Measurements from ENCODE around the gene GPC1. TPM values are rescaled to one million over a fixed set of nuclear protein-coding genes. Genes with fewer than 3 reads are reported as not detected.

GPC1 gene
- total RNA-seq, 1 donor from 2014 or later: 123 TPM

DNA sequence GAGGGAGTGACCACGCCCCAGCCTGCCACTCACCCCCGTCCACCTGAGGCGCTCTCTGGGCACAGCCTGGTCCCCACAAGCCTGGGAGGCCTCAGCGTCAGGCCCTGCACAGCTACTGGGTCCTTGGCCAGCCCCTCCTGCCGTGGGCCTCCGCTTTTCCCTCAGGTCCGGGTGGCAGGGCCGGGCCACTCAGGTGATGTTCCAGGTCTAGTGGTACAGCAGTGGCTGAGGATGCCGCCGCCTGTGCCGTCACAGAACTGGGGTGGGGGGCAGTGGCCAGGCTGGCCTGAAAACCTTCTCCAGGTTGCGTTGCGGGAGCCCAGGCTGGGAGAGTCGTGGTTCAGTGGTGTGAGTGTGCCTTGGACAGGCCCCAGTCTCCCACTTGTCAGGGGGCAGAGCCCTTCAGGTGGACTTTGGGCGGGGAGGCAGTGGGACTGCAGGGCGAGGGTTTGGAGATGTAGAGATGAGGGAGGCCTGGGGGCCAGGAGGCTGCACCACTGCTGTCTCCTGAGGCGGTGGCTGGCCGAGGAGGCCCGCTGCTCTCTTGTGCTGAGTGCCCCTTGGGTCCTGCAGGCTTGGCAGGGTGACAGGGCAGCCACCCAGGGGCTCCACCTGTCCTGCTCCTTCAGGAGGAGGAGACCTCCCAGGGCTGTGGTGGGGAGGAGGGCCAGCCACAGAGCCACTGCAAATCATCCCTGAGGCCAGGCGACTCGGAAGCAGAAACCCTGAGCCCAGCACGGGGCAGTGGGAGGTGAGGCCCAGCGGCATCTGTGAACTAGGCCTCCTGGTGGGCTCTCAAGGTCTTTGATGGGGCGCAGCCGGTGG, 7.6 kb downstream of the GPC1 start:
- peaks cover 0 to 13% of the 10 kb centered on the region in 2 donors for H3K36me3 ChIP-seq
- TF ChIP-seq, protein P1, sequence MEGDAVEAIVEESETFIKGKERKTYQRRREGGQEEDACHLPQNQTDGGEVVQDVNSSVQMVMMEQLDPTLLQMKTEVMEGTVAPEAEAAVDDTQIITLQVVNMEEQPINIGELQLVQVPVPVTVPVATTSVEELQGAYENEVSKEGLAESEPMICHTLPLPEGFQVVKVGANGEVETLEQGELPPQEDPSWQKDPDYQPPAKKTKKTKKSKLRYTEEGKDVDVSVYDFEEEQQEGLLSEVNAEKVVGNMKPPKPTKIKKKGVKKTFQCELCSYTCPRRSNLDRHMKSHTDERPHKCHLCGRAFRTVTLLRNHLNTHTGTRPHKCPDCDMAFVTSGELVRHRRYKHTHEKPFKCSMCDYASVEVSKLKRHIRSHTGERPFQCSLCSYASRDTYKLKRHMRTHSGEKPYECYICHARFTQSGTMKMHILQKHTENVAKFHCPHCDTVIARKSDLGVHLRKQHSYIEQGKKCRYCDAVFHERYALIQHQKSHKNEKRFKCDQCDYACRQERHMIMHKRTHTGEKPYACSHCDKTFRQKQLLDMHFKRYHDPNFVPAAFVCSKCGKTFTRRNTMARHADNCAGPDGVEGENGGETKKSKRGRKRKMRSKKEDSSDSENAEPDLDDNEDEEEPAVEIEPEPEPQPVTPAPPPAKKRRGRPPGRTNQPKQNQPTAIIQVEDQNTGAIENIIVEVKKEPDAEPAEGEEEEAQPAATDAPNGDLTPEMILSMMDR (IDR thresholded peaks at IDR 0.05): no peak
- no peaks in the 10 kb centered on the region for H3K27me3 ChIP-seq
- H3K4me3 ChIP-seq: no peak overlapping the region
- no peak overlapping the region for H3K27ac ChIP-seq
- no peak for DNase-seq (ENCODE audit: low spot score in 2 of 2)
- peaks cover 0 to under 1% of the 10 kb centered on the region in 2 donors for H3K4me1 ChIP-seq
- intact Hi-C loops (cut with DNase I): no loop called here
- no peaks in the 10 kb centered on the region for H3K9me3 ChIP-seq

DNA sequence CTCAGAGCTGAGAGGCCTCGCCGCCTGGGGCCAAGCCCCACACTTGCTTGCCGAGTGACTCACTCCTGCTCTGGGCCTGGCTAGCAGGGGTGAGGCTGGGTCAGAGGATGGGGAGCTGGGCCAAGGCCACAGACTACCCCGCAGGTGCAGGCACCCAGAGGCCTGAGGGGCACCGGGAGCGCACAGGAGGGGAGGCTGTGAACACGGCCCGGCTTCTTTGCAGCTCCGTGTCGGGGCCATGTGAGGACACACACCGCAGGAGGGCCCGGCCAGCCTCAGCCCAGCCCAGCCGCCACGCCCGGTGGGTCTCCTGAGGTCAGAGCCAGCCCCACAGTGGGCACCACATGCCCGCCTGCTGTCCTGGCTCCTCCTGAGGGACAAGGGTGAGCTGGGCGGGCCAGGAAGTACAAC, 8.4 kb downstream of the GPC1 start:
- H3K27ac ChIP-seq: no peak overlapping the region
- peaks cover 0 to 13% of the 10 kb centered on the region in 2 donors for H3K36me3 ChIP-seq
- H3K9me3 ChIP-seq: no peaks in the 10 kb centered on the region
- TF ChIP-seq, protein P1 (IDR thresholded peaks at IDR 0.05): no peak
- DNase-seq (ENCODE audit: low spot score in 2 of 2): no peak
- no peaks in the 10 kb centered on the region for H3K4me1 ChIP-seq
- no peaks in the 10 kb centered on the region for H3K27me3 ChIP-seq
- intact Hi-C loops (cut with DNase I): no loop called here
- no peak overlapping the region for H3K4me3 ChIP-seq

DNA sequence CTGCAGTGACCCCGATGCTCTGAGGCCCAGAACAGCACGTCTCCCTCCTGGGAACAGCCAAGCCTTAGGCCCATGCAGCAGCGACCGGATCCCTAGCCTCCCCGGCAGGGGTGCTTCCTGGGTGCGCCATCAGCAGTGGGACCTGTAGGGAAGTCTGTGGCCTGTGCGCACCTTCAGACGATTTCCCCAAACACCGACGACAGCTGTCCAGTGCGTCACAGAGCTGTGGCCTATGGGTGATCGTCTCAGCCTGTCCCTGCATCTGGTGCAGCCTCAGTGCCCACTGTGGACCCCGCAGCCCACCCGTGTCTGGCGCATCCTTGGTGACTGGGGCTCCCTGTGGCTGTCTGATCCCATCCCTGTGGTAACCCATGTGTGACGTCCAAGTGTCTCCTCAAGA, 9.0 kb downstream of the GPC1 start:
- H3K27me3 ChIP-seq: no peaks in the 10 kb centered on the region
- TF ChIP-seq, protein P1 (IDR thresholded peaks at IDR 0.05): no peak
- H3K9me3 ChIP-seq: no peaks in the 10 kb centered on the region
- no peak for DNase-seq (ENCODE audit: low spot score in 2 of 2)
- intact Hi-C loops (cut with DNase I): no loop called here
- no peak overlapping the region for H3K27ac ChIP-seq
- no peaks in the 10 kb centered on the region for H3K4me1 ChIP-seq
- peaks cover 0 to 13% of the 10 kb centered on the region in 2 donors for H3K36me3 ChIP-seq
- H3K4me3 ChIP-seq: no peak overlapping the region

DNA sequence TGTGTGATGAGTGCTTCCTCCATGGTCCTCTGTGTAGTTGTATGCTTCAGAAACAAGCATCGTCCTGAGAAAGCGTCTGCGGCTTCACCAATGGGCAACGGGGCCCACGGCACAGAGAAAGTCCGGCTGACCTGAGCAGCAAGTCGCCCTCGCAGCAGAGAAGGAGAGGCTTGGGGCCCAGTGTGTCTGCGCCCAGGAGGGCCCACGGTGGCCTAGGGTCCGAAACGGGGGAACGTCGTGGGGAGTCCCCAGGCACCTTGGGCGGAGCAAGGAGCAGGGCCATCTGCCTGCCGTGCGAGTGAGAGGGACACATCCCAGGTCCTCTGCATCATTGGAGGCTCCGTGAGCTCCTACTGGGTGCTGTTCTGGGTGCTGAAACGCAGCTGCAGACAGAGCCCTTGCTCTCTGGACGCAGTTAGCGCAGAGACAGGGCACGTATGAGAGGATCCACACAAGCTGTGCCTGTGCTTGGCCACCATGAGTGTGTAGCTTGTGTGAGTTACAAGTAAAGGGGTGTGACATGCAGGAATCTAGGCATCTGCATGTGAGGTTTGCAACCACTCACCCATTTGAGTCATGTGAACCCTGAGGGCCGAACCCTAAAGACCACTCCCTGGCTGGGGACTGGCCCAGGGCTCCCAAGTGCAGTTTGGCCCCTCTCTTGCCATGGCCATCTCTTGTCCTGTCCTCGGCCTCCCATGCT, 10.6 kb downstream of the GPC1 start:
- Histone ChIP-seq H3K27ac (no peak overlapping the region), H3K9me3 (no peaks in the 10 kb centered on the region), H3K4me3 (no peak overlapping the region), H3K27me3 (no peaks in the 10 kb centered on the region), H3K36me3 (peaks cover 0 to 13% of the 10 kb centered on the region in 2 donors), H3K4me1 (peaks cover 0 to 7% of the 10 kb centered on the region in 2 donors)
- intact Hi-C loops (cut with DNase I): no loop called here
- no peak for DNase-seq (ENCODE audit: low spot score in 2 of 2)
- TF ChIP-seq, protein P1 (IDR thresholded peaks at IDR 0.05): no peak

DNA sequence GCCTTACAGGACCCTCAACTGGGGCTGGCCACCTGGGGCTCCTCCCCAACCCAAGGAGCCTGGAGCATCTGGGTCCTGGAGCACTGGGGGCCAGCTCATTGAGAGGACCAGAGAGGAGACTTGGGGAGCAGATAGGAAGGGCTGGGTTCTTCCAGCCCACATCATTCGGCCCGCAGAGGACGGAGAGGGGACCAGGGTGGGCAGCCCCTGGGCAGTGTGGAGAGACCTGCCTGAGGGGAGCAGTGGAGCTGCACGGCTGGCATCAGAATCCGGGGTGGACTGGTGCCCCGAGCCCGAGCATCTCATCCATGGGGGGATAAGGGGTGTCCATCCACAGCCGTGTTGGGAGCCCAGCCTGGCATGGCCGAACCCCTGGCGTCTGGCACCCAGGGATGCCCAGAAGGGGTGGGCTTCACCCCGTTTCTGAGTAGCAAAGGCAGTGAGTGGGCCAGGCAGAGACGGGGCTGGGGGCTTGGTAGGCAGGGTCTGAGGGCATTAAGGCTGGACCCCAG, 11.3 kb downstream of the GPC1 start:
- TF ChIP-seq, protein P1 (IDR thresholded peaks at IDR 0.05): no peak
- intact Hi-C loops (cut with DNase I): no loop called here
- H3K27ac ChIP-seq: no peak overlapping the region
- no peaks in the 10 kb centered on the region for H3K27me3 ChIP-seq
- no peak for DNase-seq (ENCODE audit: low spot score in 2 of 2)
- peaks cover 4 to 13% of the 10 kb centered on the region in 2 donors for H3K4me1 ChIP-seq
- H3K9me3 ChIP-seq: no peaks in the 10 kb centered on the region
- no peak overlapping the region for H3K4me3 ChIP-seq
- H3K36me3 ChIP-seq: peaks cover 0 to 13% of the 10 kb centered on the region in 2 donors
